IMR-90 (cell line): ENCODE measurements around the gene CIAO3. TPM values are rescaled to one million over a fixed set of nuclear protein-coding genes. Genes with fewer than 3 reads are reported as not detected.

Experiments used
- ATAC-seq: fragments of 200-7000 bp; cut with Tn5 transposase; 2 replicates; pipeline ENCODE4 v1.9.1; 2020; ENCODE audit warnings: low read depth, mild to moderate bottlenecking, moderate library complexity
- BruUV-seq: library from RNA; stranded (reverse); fragments of 400-500 nt; replicated peaks from 2 replicates; lab custom pipeline; 2021; lab: Mats Ljungman, UMichigan
- CTCF ChIA-PET: fragments of 300-600 bp; formaldehyde crosslinking; extraction: SDS; loops from one replicate; lab custom pipeline; 2021; ENCODE audit warnings: antibody characterized with exemption; lab: Yijun Ruan, JAX
- POLR2A ChIA-PET: fragments of 300-600 bp; sonication (Branson Sonifier 250); formaldehyde crosslinking; loops from one replicate; lab custom pipeline; 2022; ENCODE audit warnings: antibody characterized with exemption; ENCODE audit not compliant: unreplicated experiment; lab: Charles Lee
- DNase-seq: peaks from one replicate; pipeline ENCODE4 v3.0.0; 2013
- H2AFZ ChIP-seq: replicated peaks from 2 replicates; pipeline ENCODE3; 2013; ENCODE audit warnings: low read length, mild to moderate bottlenecking; ENCODE audit not compliant: poor library complexity
- H2AK5ac ChIP-seq: 2 replicates; pipeline ENCODE4 v1.6.1; 2013; ENCODE audit warnings: low read depth, low read length, inconsistent platforms
- H2AK9ac ChIP-seq: replicated peaks from 2 replicates; pipeline ENCODE3; 2013; ENCODE audit warnings: mild to moderate bottlenecking, low read depth, low read length, moderate library complexity; ENCODE audit not compliant: poor library complexity
- H2BK120ac ChIP-seq: 2 replicates; pipeline ENCODE4 v1.6.1; 2013; ENCODE audit warnings: low read depth, low read length, inconsistent platforms
- H2BK15ac ChIP-seq: 3 replicates; pipeline ENCODE4 v1.6.1; 2013; ENCODE audit warnings: low read depth, low read length, inconsistent platforms
- H2BK20ac ChIP-seq: 2 replicates; pipeline ENCODE4 v1.6.1; 2013; ENCODE audit warnings: low read depth, mild to moderate bottlenecking, inconsistent platforms, low read length, moderate library complexity
- H2BK5ac ChIP-seq: 2 replicates; pipeline ENCODE4 v1.6.1; 2013; ENCODE audit warnings: mild to moderate bottlenecking, low read depth, low read length, inconsistent platforms; ENCODE audit not compliant: poor library complexity, severe bottlenecking
- H3K14ac ChIP-seq: replicated peaks from 2 replicates; pipeline ENCODE4 v1.6.1; 2013; ENCODE audit warnings: low read depth, low read length, inconsistent platforms
- H3K18ac ChIP-seq: 2 replicates; pipeline ENCODE4 v1.6.1; 2013; ENCODE audit warnings: low read depth, low read length, control low read depth
- H3K23ac ChIP-seq: 2 replicates; pipeline ENCODE4 v1.6.1; 2013; ENCODE audit warnings: low read depth, low read length, inconsistent platforms
- H3K27ac ChIP-seq: 2 replicates; pipeline ENCODE4 v1.5.1; 2013; ENCODE audit warnings: mild to moderate bottlenecking, control low read depth, low read length; ENCODE audit not compliant: insufficient read depth
- H3K27me3 ChIP-seq: 2 replicates; pipeline ENCODE4 v1.6.1; 2013; ENCODE audit warnings: low read length; ENCODE audit not compliant: control insufficient read depth, insufficient read depth
- H3K36me3 ChIP-seq: 2 replicates; pipeline ENCODE4 v1.6.1; 2013; ENCODE audit warnings: low read length, mixed read lengths; ENCODE audit not compliant: control insufficient read depth, insufficient read depth
- H3K4ac ChIP-seq: 2 replicates; pipeline ENCODE4 v1.6.1; 2013; ENCODE audit warnings: low read depth, low read length, inconsistent platforms
- H3K4me1 ChIP-seq: 2 replicates; pipeline ENCODE4 v1.6.1; 2013; ENCODE audit warnings: low read length, mixed read lengths; ENCODE audit not compliant: control insufficient read depth, insufficient read depth
- H3K4me2 ChIP-seq: 2 replicates; pipeline ENCODE4 v1.6.1; 2013; ENCODE audit warnings: low read depth, mild to moderate bottlenecking, control low read depth, low read length, moderate library complexity
- H3K4me3 ChIP-seq: 2 replicates; pipeline ENCODE4 v1.5.1; 2013; ENCODE audit warnings: low read depth, mild to moderate bottlenecking, control low read depth, low read length, moderate library complexity; ENCODE audit not compliant: insufficient read depth
- H3K56ac ChIP-seq: 2 replicates; pipeline ENCODE4 v1.6.1; 2013; ENCODE audit warnings: low read length, inconsistent platforms; ENCODE audit not compliant: insufficient read depth; ENCODE audit errors: extremely low read depth
- H3K79me1 ChIP-seq, 2 experiments: 2 replicates each; pipeline ENCODE4 v1.6.1; 2013; ENCODE audit warnings: low read length in 2 of 2, inconsistent platforms in 1 of 2, low read depth in 1 of 2
- H3K9ac ChIP-seq: 2 replicates; pipeline ENCODE4 v1.6.1; 2013; ENCODE audit warnings: low read depth, low read length, control low read depth
- H3K9me1 ChIP-seq: 2 replicates; pipeline ENCODE4 v1.6.1; 2013; ENCODE audit warnings: low read length, inconsistent platforms; ENCODE audit not compliant: insufficient read depth
- H3K9me3 ChIP-seq: 2 replicates; pipeline ENCODE4 v1.6.1; 2013; ENCODE audit warnings: low read length; ENCODE audit not compliant: control insufficient read depth, insufficient read depth
- H4K20me1 ChIP-seq: 2 replicates; pipeline ENCODE4 v1.6.1; 2013; ENCODE audit warnings: low read length, inconsistent platforms; ENCODE audit not compliant: insufficient read depth
- H4K5ac ChIP-seq: 2 replicates; pipeline ENCODE4 v1.6.1; 2013; ENCODE audit warnings: mild to moderate bottlenecking, low read depth, low read length, control low read depth
- H4K8ac ChIP-seq, 2 experiments: 2 replicates each; pipeline ENCODE4 v1.6.1; 2013; ENCODE audit warnings: low read depth in 2 of 2, low read length in 2 of 2, control low read depth in 1 of 2, inconsistent platforms in 1 of 2
- H4K91ac ChIP-seq: 2 replicates; pipeline ENCODE4 v1.6.1; 2013; ENCODE audit warnings: low read depth, low read length, inconsistent platforms; ENCODE audit not compliant: insufficient read depth
- BHLHE40 ChIP-seq: fragments of 150-350 bp; IDR thresholded peaks from 2 replicates; pipeline ENCODE4 v1.6.1; 2016; ENCODE audit warnings: mild to moderate bottlenecking, low read depth, low read length
- MXI1 ChIP-seq: IDR thresholded peaks from 2 replicates; pipeline ENCODE4 v1.6.1; 2012; ENCODE audit warnings: low read depth, mild to moderate bottlenecking, low read length, moderate library complexity, borderline replicate concordance
- POLR2A ChIP-seq: IDR thresholded peaks from 2 replicates; pipeline ENCODE4 v1.6.1; 2012; ENCODE audit warnings: mild to moderate bottlenecking, low read depth, low read length
- RCOR1 ChIP-seq: IDR thresholded peaks from 2 replicates; pipeline ENCODE4 v1.6.1; 2012; ENCODE audit warnings: mild to moderate bottlenecking, low read length, improper control_type of control experiment; ENCODE audit not compliant: insufficient replicate concordance
- RFX5 ChIP-seq: IDR thresholded peaks from 2 replicates; pipeline ENCODE4 v1.8.0; 2012; ENCODE audit warnings: low read depth, mild to moderate bottlenecking, low read length, moderate library complexity
- WGBS, 2 experiments: methylation state at CpG; one replicate each; pipeline versions ENCODE4 v1.1.5 to v1.1.7; 2013; ENCODE audit warnings: missing lambda C conversion rate in 2 of 2; ENCODE audit not compliant: insufficient read length in 1 of 2; ENCODE audit errors: extremely low coverage in 2 of 2; 5-methylcytosine and 5-hydroxymethylcytosine counted together
- dilution Hi-C: fragments of 300-500 bp; cut with HindIII; formaldehyde crosslinking; loops from one replicate; pipeline ENCODE4 v1.14.3; 2018; ENCODE audit warnings: low sequenced_read_pairs; ENCODE audit not compliant: unreplicated experiment
- in situ Hi-C: fragments of 300-500 bp; cut with MboI; formaldehyde crosslinking; loops from 3 replicates; pipeline ENCODE4 v1.14.3; 2019; ENCODE audit warnings: low sequenced_read_pairs, inconsistent platforms, mixed read lengths
- intact Hi-C: fragments of 100-400 bp; cut with micrococcal nuclease; formaldehyde crosslinking; loops from 2 replicates; pipeline ENCODE4 v1.10.0; 2022
- polyA plus RNA-seq, 3 experiments: library from polyadenylated mRNA; depleted of rRNA; stranded (reverse); fragments of >200 nt; gene quantifications; 2 replicates each; pipeline ENCODE4 v1.2.3, GENCODE V29; 2012; ENCODE audit warnings: low replicate concordance in 1 of 3
- total RNA-seq: library from RNA; depleted of rRNA; stranded (reverse); fragments of >200 nt; gene quantifications from 2 replicates; pipeline ENCODE4 v1.2.3, GENCODE V29; 2012
- TF ChIP-seq, protein P1 (sequence below): fragments of 150-350 bp; IDR thresholded peaks from 2 replicates; pipeline ENCODE4 v1.6.1; 2017; ENCODE audit warnings: mild to moderate bottlenecking, antibody characterized with exemption, low read length, low read depth

Gene CIAO3
- total and polyA plus RNA-seq, 2 of the 4 experiments (the other 2 are of a cell fraction): 17.0 to 20.2 TPM

DNA sequence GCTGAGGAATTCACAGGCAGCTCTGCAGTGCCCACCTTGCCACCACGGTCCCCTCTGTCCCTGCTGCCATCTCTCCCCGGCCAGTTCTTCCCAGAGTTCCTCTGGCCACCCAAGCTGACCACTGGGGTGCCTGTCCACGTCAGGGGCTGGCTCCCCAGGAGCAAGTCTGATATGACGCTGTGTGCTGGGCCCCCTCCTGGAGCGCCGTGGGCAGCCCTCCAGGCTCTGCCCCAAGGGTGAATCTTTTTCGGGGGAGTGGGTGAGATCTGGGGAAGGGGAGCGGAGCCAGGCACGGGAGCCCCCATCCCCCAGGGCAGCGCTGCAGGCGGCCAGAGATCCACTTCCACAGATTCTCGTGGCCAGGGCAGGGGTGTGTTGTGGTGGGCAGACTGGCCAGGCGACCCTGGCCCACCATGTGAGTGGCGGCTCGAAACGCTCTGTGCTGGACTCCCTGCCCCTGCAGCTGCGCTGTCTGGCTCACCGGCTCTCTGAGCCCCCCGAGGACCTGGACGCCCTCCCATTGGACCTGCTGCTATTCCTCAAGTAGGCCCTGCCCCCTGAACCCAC is 23.5 kb upstream of the CIAO3 start:
- ATAC-seq: no peak
- Histone ChIP-seq H3K79me1 (no peaks in the 10 kb centered on the region), H3K27ac (no peak overlapping the region), H3K14ac (no peak overlapping the region), H2AK9ac (no peak overlapping the region), H3K9ac (no peak overlapping the region), H4K5ac (no peak overlapping the region), H3K9me1 (no peaks in the 10 kb centered on the region), H3K27me3 (peaks cover 4% of the 10 kb centered on the region; the same call in 1 of the 2 replicates), H2AK5ac (no peak overlapping the region), H2BK5ac (no peak overlapping the region), H4K91ac (no peak overlapping the region), H3K4me1 (no peaks in the 10 kb centered on the region), H3K56ac (no peak overlapping the region), H3K4me2 (no peak overlapping the region), H2BK120ac (no peak overlapping the region), H3K18ac (no peak overlapping the region), H3K9me3 (no peaks in the 10 kb centered on the region), H2AFZ (no peak overlapping the region), H4K20me1 (no peaks in the 10 kb centered on the region), H3K4me3 (no peak overlapping the region), H2BK15ac (no peak overlapping the region), H3K23ac (no peak overlapping the region), H2BK20ac (no peak overlapping the region), H4K8ac (no peak overlapping the region), H3K36me3 (no peaks in the 10 kb centered on the region), H3K4ac (no peak overlapping the region)
- intact Hi-C loops: no loop called here
- in situ Hi-C loops: no loop called here
- BruUV-seq: no TSS peak
- ChIA-PET CTCF (no interaction called here), POLR2A (no interaction called here)
- dilution Hi-C loops: no loop called here
- DNase-seq: no peak
- 70% methylated on average over 4 of the region's 20 CpGs; no CpG with 5 or more reads in 1 of the 2 experiments for WGBS, 2 experiments
- TF ChIP-seq RFX5 (no peak), BHLHE40 (no peak), POLR2A (no peak), RCOR1 (no peak), MXI1 (no peak)
- TF ChIP-seq, protein P1, sequence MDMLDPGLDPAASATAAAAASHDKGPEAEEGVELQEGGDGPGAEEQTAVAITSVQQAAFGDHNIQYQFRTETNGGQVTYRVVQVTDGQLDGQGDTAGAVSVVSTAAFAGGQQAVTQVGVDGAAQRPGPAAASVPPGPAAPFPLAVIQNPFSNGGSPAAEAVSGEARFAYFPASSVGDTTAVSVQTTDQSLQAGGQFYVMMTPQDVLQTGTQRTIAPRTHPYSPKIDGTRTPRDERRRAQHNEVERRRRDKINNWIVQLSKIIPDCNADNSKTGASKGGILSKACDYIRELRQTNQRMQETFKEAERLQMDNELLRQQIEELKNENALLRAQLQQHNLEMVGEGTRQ: no peak
